NCI-H774 (cell line): ENCODE measurements around the gene NELL1.

Experiments used
- DNase-seq: peaks from one replicate; lab custom pipeline; 2025; lab: John Stamatoyannopoulos, UW

Gene NELL1

GRCh38 chr11:20668131-20668809 is 1.1 kb upstream of the NELL1 start:
- no peak for DNase-seq

GRCh38 chr11:20669820-20670684 is 666 bp downstream of the NELL1 start:
- DNase-seq: no peak

GRCh38 chr11:20670932-20671403 is 1.6 kb downstream of the NELL1 start:
- DNase-seq: no peak

GRCh38 chr11:20671856-20672546 is 2.6 kb downstream of the NELL1 start:
- peak; percentile 26 for DNase-seq

GRCh38 chr11:20672575-20672974 is 3.2 kb downstream of the NELL1 start:
- DNase-seq: peak; percentile 16

- DNase-seq: no peak
Observed at GRCh38 chr11:20676658-20677057, 7.3 kb downstream of the NELL1 start.

GRCh38 chr11:20688761-20689160 is 19.4 kb downstream of the NELL1 start:
- peak; percentile 26 for DNase-seq

GRCh38 chr11:20707876-20708275 is 38.5 kb downstream of the NELL1 start:
- DNase-seq: no peak

- no peak for DNase-seq
Observed at GRCh38 chr11:20712912-20713311, 43.5 kb downstream of the NELL1 start.

GRCh38 chr11:20715464-20715863 is 46.1 kb downstream of the NELL1 start:
- no peak for DNase-seq

GRCh38 chr11:20715931-20716330 is 46.5 kb downstream of the NELL1 start:
- no peak for DNase-seq

- no peak for DNase-seq
Observed at GRCh38 chr11:20719821-20720220, 50.4 kb downstream of the NELL1 start.

GRCh38 chr11:20723366-20723765 is 54.0 kb downstream of the NELL1 start:
- no peak for DNase-seq

- no peak for DNase-seq
Observed at GRCh38 chr11:20729597-20730105, 60.3 kb downstream of the NELL1 start.

- no peak for DNase-seq
Observed at GRCh38 chr11:20731676-20732215, 62.4 kb downstream of the NELL1 start.

- no peak for DNase-seq
Observed at GRCh38 chr11:20739107-20739506, 69.7 kb downstream of the NELL1 start.

GRCh38 chr11:20739577-20739976 is 70.2 kb downstream of the NELL1 start:
- no peak for DNase-seq

GRCh38 chr11:20754933-20755332 is 85.5 kb downstream of the NELL1 start:
- peak; percentile 24 for DNase-seq

GRCh38 chr11:20759541-20759940 is 90.2 kb downstream of the NELL1 start:
- no peak for DNase-seq

GRCh38 chr11:20760811-20761210 is 91.4 kb downstream of the NELL1 start:
- DNase-seq: no peak

GRCh38 chr11:20762116-20762844 is 92.9 kb downstream of the NELL1 start:
- peak; percentile 86 for DNase-seq
